ENCODE data around the gene ITM2C.

ITM2C gene

DNA sequence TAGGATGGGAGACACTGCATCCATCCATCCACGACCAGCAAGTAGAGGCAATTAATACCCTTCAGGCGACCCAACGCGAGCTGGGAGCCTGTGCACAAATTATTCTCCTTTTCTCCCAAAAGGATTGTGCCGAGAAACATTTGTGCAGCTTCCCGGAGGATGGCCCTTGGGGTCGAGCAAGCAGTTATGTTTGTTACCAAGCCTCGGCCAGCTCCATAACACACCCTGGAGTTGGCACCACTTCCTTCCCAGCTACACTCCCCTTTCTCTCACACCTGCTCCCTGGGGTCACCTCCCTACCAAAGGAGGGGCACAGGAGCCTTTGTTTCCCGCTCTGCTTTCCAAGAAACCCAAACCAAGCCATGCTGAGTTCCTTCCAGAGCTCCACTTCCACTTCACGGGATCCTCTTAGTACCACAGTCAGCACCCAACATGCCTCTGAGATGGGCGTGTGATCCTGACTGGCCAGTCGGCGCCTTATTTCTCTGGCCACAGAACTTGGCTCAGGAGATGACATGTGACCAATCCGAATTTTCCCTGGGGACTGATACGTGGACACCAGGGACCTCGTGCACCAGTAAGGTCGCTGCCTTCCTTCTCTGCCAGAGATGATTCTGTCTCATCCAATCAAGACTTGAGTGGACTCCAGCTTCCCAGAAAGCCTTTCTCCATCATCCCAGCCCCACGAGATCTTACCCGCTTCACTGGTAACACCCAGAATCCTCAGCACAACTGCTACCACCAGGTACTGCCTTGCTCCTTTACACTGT lies 31.8 kb downstream of the ITM2C start:
- no peak for DNase-seq
- Mint-ChIP-seq H3K4me1 (peaks cover 16% of the 10 kb centered on the region), H3K27me3 (peaks cover 79% of the 10 kb centered on the region), H3K4me3 (no peak overlapping the region), H3K27ac (peak overlapping the region; percentile 47), H3K9me3 (no peaks in the 10 kb centered on the region), H3K36me3 (no peaks in the 10 kb centered on the region)
- CTCF ChIA-PET, result interaction anchor here (1.0 to 14.2 kb wide), 7 partner anchors 9 to 91 kb away, joined by 3 to 193 read pairs (median 4); no protein-coding TSS in a partner anchor

DNA sequence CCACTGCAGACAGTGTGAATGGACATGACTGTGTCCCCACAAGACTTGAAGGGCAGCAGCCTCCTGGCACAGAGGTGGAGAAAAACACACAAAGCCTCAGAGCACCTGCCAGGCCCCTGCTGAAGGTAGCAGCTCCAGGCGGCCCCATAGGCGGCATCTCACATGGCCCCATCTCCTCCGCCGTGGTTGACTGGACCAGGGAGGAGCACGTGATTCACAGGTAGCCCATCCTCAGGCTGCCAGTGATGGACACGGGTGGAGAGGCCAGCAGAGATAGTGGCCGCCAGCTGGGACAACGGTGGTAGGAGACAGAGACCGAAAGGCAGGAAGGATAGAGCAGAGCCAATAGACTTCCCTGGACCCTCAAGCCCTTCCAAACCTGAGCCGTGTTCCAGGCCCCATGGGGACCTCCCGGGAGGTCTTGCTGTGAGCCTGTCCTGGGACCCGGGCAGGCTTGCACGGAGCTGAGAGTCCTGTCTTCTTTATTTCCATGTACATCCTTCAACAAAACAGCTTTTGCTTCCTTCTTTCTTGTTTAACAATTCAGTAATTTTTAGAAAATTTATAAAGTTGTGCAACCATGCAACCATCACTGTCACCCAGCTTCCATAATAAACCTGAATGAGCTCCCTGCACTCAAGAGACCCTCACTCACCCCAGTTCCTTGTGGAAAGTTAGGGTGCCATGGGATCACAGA lies 33.4 kb downstream of the ITM2C start:
- Mint-ChIP-seq H3K4me1 (peaks cover 16% of the 10 kb centered on the region), H3K27ac (no peak overlapping the region), H3K4me3 (no peak overlapping the region), H3K36me3 (no peaks in the 10 kb centered on the region), H3K27me3 (peaks cover 69% of the 10 kb centered on the region), H3K9me3 (no peaks in the 10 kb centered on the region)
- CTCF ChIA-PET, result interaction anchor here (0.9 to 14.2 kb wide), 6 partner anchors 15 to 89 kb away, joined by 3 to 193 read pairs (median 4); no protein-coding TSS in a partner anchor
- no peak for DNase-seq

DNA sequence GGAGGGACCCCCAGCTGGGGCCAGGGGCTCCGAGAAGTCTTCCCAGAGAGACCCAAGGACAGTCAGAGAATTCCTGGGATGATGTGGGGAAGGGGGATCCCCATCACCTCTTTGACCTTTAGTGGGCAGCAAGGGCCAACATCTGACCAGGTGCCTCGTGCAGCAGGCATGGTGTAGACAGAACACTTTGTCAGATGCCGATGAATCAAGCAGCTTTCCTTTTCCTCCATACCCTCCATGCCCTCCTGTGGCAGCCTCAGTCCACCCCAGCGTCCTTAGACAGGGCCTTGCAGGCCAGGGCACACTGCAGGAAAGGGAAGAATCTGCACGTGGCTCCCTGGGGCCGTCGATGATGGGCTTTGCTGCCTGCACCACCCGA lies 34.0 kb downstream of the ITM2C start:
- DNase-seq, result no peak
- CTCF ChIA-PET, result interaction anchor here (0.9 to 14.2 kb wide), 3 partner anchors 49 to 88 kb away, joined by 3 to 193 read pairs (median 9); no protein-coding TSS in a partner anchor
- Mint-ChIP-seq H3K4me1 (peaks cover 16% of the 10 kb centered on the region), H3K27ac (no peak overlapping the region), H3K27me3 (peaks cover 67% of the 10 kb centered on the region), H3K4me3 (no peak overlapping the region), H3K36me3 (no peaks in the 10 kb centered on the region), H3K9me3 (no peaks in the 10 kb centered on the region)

DNA sequence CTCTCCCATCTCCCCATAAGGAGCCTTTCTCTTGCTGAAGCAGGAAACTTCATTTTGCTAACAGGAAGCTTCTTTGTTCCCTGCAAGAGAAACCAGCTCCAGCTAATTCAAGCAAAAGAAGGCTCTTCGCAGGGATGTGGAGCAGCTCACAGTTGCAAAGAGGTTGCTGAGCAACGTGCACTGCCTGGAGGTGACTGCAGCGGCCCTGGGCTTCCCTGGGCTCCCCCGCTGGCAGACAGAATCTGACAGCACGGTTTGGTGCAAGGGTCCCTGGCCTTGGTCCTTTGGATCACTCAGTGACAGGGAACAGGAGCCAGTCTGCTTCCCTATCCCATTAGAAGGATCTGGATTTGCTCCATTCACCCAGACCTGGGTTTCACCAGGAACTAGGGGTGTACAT lies 34.5 kb downstream of the ITM2C start:
- Mint-ChIP-seq H3K9me3 (no peaks in the 10 kb centered on the region), H3K4me3 (no peak overlapping the region), H3K27ac (no peak overlapping the region), H3K4me1 (peaks cover 12% of the 10 kb centered on the region), H3K27me3 (peaks cover 63% of the 10 kb centered on the region), H3K36me3 (no peaks in the 10 kb centered on the region)
- no peak for DNase-seq
- CTCF ChIA-PET, result interaction anchor here (2.7 to 14.2 kb wide), 2 partner anchors 75 to 88 kb away, joined by 9 to 193 read pairs; no protein-coding TSS in a partner anchor

DNA sequence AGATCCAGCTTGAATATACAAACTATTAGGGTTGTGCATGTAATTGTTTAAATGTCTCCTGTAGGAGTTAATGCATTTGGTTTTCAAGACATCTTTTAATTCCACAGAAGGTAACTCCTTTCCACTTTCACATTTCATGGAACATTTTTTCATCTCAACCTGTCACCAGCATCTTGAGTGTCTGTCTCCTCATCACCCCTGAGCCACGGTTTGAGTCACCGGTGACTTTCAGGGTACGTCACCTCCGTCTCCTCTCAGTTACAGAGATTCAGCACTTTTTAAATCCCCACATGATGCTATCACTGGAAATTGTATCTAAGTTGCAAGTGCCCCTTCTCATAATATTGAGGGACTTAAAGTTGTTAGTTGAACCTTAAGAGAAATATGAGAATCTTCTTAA lies 35.0 kb downstream of the ITM2C start:
- Mint-ChIP-seq H3K27me3 (peaks cover 59% of the 10 kb centered on the region), H3K27ac (no peak overlapping the region)
- DNase-seq, result no peak

DNA sequence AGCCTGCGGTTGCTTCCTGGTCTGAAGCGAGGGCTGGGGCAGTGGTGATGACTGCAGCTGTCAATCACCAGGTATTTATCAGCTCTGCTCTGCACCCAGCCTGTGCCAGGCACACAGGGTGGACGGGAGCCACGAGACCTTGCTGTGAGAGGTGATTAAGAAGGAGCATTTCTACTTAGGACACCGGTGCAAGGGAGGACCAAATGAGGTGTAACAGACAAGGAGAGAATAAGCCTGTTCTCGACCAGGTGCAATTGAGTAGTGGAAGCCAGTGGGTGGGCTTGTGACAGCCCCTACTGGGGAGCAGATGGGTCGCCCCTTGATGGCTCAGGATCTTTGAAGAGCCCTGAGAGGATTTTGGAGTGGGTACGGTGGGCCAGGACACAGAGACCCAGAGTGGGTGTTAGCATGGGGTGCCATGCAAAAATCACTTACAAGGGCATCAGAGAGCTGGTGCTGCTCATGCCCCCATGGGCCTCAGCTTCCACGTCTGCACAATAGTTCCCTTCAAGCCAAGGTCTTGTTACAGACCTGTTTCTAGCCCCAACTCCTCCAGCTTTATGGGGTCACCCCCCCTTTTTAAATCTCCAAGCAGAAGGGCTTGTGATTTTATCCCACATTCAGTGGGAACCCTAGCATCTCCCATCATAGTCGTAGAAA lies 35.7 kb downstream of the ITM2C start:
- Mint-ChIP-seq H3K27me3 (peaks cover 63% of the 10 kb centered on the region), H3K4me3 (no peak overlapping the region), H3K36me3 (no peaks in the 10 kb centered on the region), H3K4me1 (peaks cover 18% of the 10 kb centered on the region), H3K9me3 (no peaks in the 10 kb centered on the region), H3K27ac (no peak overlapping the region)
- CTCF ChIA-PET, result interaction anchor here (1.6 to 14.2 kb wide), 5 partner anchors 7 to 153 kb away, joined by 4 to 193 read pairs (median 9); no protein-coding TSS in a partner anchor
- DNase-seq, result no peak

More for the DNA sequence above, 35.0 kb downstream of the ITM2C start:
- Mint-ChIP-seq H3K4me1 (peaks cover 11% of the 10 kb centered on the region), H3K4me3 (no peak overlapping the region), H3K36me3 (no peaks in the 10 kb centered on the region), H3K9me3 (no peaks in the 10 kb centered on the region)
- CTCF ChIA-PET, result interaction anchor here (1.6 to 14.2 kb wide), 4 partner anchors 49 to 154 kb away, joined by 4 to 193 read pairs (median 6); no protein-coding TSS in a partner anchor

DNA sequence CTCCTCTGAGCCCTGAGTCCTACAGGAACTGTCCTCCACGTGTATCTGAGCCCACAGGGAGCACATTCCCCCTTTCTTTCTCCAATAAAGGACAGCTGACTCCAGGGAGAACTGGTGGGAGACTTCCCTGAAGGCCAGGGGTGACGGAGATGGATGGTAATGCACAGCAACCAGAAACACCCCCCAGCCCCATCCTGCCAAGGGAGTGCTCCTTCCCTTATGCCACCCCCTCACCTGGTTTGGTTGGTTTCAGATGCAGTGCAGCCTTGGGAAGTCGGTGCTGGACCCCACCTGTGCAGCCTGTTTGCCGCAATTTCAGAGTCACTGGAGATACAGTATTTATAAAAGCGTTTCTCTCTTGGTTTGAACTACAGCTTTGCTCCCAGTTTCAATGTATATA lies 36.3 kb downstream of the ITM2C start:
- Mint-ChIP-seq H3K27ac (no peak overlapping the region), H3K27me3 (peaks cover 58% of the 10 kb centered on the region), H3K4me1 (peaks cover 19% of the 10 kb centered on the region), H3K36me3 (no peaks in the 10 kb centered on the region), H3K4me3 (no peak overlapping the region), H3K9me3 (no peaks in the 10 kb centered on the region)
- DNase-seq, result no peak
- CTCF ChIA-PET, result interaction anchor here (1.6 to 14.2 kb wide), 5 partner anchors 8 to 152 kb away, joined by 4 to 193 read pairs (median 9); no protein-coding TSS in a partner anchor

DNA sequence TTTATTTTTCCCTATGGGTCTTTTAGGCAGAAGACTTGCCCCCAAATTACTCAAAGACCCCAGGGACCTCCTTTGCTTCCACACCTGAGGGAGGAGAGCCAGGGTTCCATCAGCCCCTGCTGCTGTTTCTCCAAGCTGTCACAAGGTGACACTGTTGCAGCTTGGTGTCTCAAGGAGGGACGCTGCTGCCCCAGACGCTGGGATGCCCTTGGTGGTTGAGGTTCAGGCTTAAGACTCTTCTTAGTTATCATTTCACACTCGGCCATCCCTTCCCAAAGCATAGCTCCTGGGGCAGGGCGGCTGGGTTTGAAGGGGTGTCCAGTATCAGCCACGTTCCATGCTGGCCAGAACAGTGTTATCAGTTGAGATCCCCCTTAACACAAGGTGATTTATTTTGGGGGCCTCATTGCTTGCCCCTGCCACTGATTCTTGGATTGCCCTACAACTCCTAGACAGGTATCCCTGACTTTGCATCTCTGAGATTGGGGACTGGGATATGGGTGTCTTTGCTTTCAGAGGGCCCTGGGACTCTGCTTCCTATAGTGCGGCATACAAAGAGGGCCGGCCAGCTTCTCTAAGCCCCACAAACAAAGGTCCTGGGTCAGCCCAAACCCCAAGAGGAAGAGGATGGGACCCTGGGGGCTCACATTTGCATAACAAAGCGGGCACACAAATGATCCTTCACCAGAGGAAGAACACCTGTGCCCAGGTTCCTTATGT lies 37.6 kb downstream of the ITM2C start:
- H3K27me3 Mint-ChIP-seq, result peaks cover 48% of the 10 kb centered on the region
- no peak overlapping the region for H3K4me3 Mint-ChIP-seq
- H3K27ac Mint-ChIP-seq, result no peak overlapping the region
- H3K9me3 Mint-ChIP-seq, result no peaks in the 10 kb centered on the region
- CTCF ChIA-PET, result interaction anchor here (0.8 to 14.2 kb wide), 10 partner anchors 9 to 151 kb away, joined by 3 to 193 read pairs (median 3); partner anchors contain the start of gene GPR55
- H3K36me3 Mint-ChIP-seq, result no peaks in the 10 kb centered on the region
- peak; percentile 62 for DNase-seq
- H3K4me1 Mint-ChIP-seq, result peaks cover 23% of the 10 kb centered on the region

DNA sequence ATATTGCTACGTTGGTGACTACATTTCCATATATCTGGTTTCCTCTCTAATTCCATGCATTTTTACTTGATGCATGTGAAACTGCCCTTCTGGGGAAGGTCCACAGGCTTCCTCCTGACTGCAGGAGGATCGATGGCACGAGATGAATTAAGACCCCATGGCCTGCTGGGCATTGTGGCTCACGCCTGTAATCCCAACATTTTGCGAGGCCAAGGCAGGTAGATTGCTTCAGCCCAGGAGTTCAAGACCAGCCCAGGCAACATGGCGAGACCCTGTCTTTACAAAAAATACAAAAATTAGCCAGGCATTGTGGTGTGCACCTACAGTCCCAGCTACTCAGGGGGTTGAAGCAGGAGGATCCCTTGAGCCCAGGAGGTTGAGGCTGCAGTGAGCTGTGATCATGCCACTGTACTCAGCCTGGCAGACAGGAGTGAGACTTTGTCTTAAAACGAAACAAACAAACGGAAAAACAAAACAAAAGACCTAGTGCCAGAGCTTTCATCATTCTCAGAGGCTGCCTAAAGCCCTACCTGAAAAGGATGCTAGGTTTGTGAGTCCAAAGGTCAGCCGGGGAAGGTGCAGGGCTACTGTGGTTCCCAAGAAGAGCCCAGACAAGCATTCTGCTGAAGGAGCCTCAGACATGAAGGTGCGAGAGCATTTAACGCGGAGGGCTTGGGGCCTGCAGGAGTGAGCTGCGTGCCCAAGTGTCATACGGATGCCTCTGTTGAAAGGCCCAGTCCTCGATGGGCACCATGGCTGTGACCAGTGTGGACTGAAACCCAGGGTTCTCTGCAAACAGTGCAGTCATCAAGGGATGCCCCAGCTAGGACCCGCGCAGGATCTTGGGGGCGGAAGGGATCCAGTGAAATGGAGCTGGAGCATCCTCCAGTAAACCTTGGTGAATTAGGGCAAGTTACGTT lies 38.7 kb downstream of the ITM2C start:
- Mint-ChIP-seq H3K36me3 (no peaks in the 10 kb centered on the region), H3K4me3 (no peak overlapping the region), H3K27me3 (peaks cover 47% of the 10 kb centered on the region), H3K9me3 (no peaks in the 10 kb centered on the region), H3K4me1 (peaks cover 27% of the 10 kb centered on the region), H3K27ac (no peak overlapping the region)
- CTCF ChIA-PET, result interaction anchor here (1.0 to 14.2 kb wide), 3 partner anchors 10 to 84 kb away, joined by 3 to 193 read pairs (median 13); no protein-coding TSS in a partner anchor
- no peak for DNase-seq

DNA sequence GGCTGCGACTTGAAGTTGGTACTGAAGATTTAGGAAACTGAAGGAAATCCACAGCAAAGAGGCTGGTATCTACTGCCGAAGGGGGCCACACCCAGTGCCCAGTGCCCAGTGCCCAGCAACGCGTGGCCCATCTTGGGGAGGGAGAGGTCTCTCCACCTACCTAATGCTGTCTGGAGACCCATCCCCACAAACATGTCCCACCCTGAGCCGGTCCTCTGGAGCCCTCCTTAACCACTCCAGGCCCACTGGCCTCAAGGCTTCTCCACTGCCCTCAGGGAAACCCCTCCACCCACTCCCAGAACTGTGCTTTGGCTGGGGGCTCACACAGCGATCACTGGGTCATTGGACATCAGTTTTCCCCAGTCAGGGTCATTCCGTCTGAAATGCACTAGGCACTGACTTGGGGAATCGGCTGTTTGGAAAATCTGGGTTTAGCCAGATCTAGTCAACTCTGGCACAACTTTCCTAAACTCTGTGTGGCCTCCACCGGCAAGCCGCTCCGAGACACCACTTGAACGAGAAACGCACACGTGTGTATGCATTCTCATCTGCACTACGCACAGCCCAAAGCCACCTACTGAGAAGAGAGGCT lies 40.2 kb downstream of the ITM2C start:
- no peak for DNase-seq
- Mint-ChIP-seq H3K36me3 (peaks cover 3% of the 10 kb centered on the region), H3K4me3 (no peak overlapping the region), H3K4me1 (peaks cover 31% of the 10 kb centered on the region), H3K9me3 (no peaks in the 10 kb centered on the region), H3K27ac (no peak overlapping the region), H3K27me3 (peaks cover 32% of the 10 kb centered on the region)
- CTCF ChIA-PET, result interaction anchor here (0.7 to 14.2 kb wide), 8 partner anchors 8 to 82 kb away, joined by 3 to 193 read pairs (median 4); partner anchors contain the start of gene GPR55

DNA sequence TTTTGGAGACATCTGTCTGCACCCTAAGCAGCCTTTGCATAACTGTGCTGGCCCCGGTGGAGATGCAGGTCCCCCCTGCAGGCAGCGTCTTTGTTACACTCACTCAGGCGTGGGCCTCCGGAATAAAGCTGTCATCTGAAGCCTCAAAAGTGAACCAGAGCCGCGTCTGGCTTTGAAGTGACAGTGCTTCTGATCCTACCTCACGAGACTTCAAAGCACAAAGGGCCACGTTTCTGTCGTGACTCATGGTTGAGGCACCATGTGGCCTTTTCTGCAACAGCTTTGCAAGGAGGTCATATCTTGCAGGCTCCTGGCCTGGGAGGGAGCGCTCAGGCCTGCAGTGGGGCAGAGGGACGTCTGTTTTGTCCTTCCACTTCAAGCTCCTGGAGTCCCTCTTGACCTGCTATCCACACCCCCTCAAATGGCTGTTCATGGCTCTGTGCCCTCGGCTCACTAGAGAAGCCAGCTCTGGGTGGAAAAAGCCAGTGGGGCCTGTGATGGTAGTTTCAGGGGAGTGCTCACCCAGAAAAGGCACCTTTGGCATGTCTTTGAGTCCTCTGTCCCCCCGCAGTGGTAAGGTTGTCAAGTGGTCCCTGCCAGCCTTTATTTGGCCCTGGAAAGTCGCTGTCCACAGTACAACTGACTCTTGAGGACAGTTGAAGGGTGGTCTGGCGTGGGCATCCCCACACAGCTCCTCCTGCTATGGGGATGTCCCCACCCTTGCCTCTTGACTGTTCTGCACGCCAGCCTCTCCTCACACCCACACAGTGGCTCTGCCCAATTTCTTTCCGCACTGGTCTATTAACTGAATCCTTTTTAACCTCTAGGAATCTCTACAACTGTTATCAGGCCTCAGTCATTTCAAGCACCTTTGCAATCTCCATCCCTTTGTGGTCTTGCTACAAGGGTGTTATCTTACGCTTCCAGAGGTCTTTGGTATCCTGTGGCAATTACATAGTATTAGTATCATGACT lies 41.0 kb downstream of the ITM2C start:
- no peaks in the 10 kb centered on the region for H3K9me3 Mint-ChIP-seq
- H3K4me1 Mint-ChIP-seq, result peaks cover 34% of the 10 kb centered on the region
- no peak overlapping the region for H3K4me3 Mint-ChIP-seq
- CTCF ChIA-PET, result interaction anchor here (0.7 to 14.2 kb wide), 6 partner anchors 9 to 81 kb away, joined by 3 to 193 read pairs (median 5); partner anchors contain the start of gene GPR55
- peaks cover 29% of the 10 kb centered on the region for H3K27me3 Mint-ChIP-seq
- no peak overlapping the region for H3K27ac Mint-ChIP-seq
- DNase-seq, result peak; percentile 80
- peaks cover 3% of the 10 kb centered on the region for H3K36me3 Mint-ChIP-seq
